Activated CD8-positive, alpha-beta T cell treated with anti-CD3 and anti-CD28 coated beads for 36 hours (primary cell): ENCODE results near the gene KCTD11. TPM values are rescaled to one million over a fixed set of nuclear protein-coding genes. Genes with fewer than 3 reads are reported as not detected.
"Not testable (repeated sequence)": the region's sequence is repeated elsewhere in the genome, so short reads cannot be mapped to it uniquely, and the experiment has no call there.

ENCODE experiments used
- ATAC-seq: fragments of 200-7000 bp; cut with Tn5 transposase; one replicate; pipeline ENCODE4 v1.10.0; 2021; ENCODE audit warnings: mild to moderate bottlenecking, moderate library complexity
- CTCF ChIA-PET: fragments of 350-600 bp; sonication (Branson Sonifier 250); formaldehyde crosslinking; loops from one replicate; lab custom pipeline; 2021; ENCODE audit warnings: antibody characterized with exemption; lab: Charles Lee
- POLR2A ChIA-PET: fragments of 350-600 bp; sonication (Branson Sonifier 250); formaldehyde crosslinking; loops from one replicate; lab custom pipeline; 2021; ENCODE audit warnings: antibody characterized with exemption; lab: Charles Lee
- DNase-seq: peaks from one replicate; pipeline ENCODE4 v3.0.0-alpha.2; 2020
- H3K27ac Mint-ChIP-seq: one replicate; pipeline ENCODE4 v1.8.0; 2021; ENCODE audit warnings: mild to moderate bottlenecking, mixed read lengths
- H3K27me3 Mint-ChIP-seq: one replicate; pipeline ENCODE4 v1.8.0; 2021; ENCODE audit warnings: mixed read lengths
- H3K36me3 Mint-ChIP-seq: one replicate; pipeline ENCODE4 v1.8.0; 2021; ENCODE audit warnings: low read depth, mixed read lengths
- H3K4me1 Mint-ChIP-seq: one replicate; pipeline ENCODE4 v1.8.0; 2021; ENCODE audit warnings: low read depth, mixed read lengths
- H3K4me3 Mint-ChIP-seq: one replicate; pipeline ENCODE4 v1.8.0; 2021; ENCODE audit warnings: mild to moderate bottlenecking, moderate library complexity, mixed read lengths
- H3K9me3 Mint-ChIP-seq: one replicate; pipeline ENCODE4 v1.8.0; 2021; ENCODE audit warnings: mixed read lengths
- CTCF ChIP-seq: fragments of 200-600 bp; IDR thresholded peaks from one replicate; pipeline ENCODE4 v1.8.0; 2022; ENCODE audit warnings: antibody characterized with exemption, mild to moderate bottlenecking
- intact Hi-C: fragments of 100-400 bp; cut with micrococcal nuclease; formaldehyde crosslinking; loops from one replicate; pipeline ENCODE4 v1.10.0; 2022
- total RNA-seq, 2 experiments: library from RNA; stranded (reverse); gene quantifications; one replicate each; pipeline ENCODE4 v1.2.3, GENCODE V29; 2021

The KCTD11 gene
- total RNA-seq, 2 experiments from 2014 or later, result 11.0 to 11.2 TPM

GRCh38 chr17:7357381-7357780, 5.4 kb downstream of the KCTD11 start:
- Mint-ChIP-seq H3K27ac (no peak overlapping the region), H3K4me3 (no peak overlapping the region), H3K9me3 (no peaks in the 10 kb centered on the region), H3K36me3 (peaks cover 6% of the 10 kb centered on the region), H3K27me3 (no peaks in the 10 kb centered on the region), H3K4me1 (peaks cover 29% of the 10 kb centered on the region)
- DNase-seq, result no peak
- TF ChIP-seq CTCF, result no peak
- intact Hi-C loops, result loop anchor here (10.0 kb wide), 2 partner anchors 127 to 207 kb away; partner anchors contain the start of genes POLR2A, SENP3 and SLC35G6
- CTCF ChIA-PET, result interaction anchor here (1.7 to 6.3 kb wide), 3 partner anchors 69 to 203 kb away, joined by 4 to 68 read pairs (median 24); partner anchors contain the start of genes SENP3 and TMEM102
- no peak for ATAC-seq
- POLR2A ChIA-PET, result no interaction called here

- Mint-ChIP-seq H3K27me3 (no peaks in the 10 kb centered on the region), H3K9me3 (no peaks in the 10 kb centered on the region), H3K27ac (no peak overlapping the region), H3K36me3 (no peaks in the 10 kb centered on the region), H3K4me1 (no peaks in the 10 kb centered on the region), H3K4me3 (no peak overlapping the region)
- ChIA-PET POLR2A (interaction anchor here (1.2 kb wide), 1 partner anchor 22 kb away, joined by 4 read pairs; no protein-coding TSS in a partner anchor), CTCF (interaction anchor here (0.6 to 2.1 kb wide), 5 partner anchors 14 to 260 kb away, joined by 3 to 11 read pairs (median 4); no protein-coding TSS in a partner anchor)
- DNase-seq, result no peak
- no peak for TF ChIP-seq CTCF
- no peak for ATAC-seq
- intact Hi-C loops, result no loop called here
These were observed 9.9 kb downstream of the KCTD11 start for GRCh38 chr17:7361906-7362305.

GRCh38 chr17:7363311-7363710, 11.3 kb downstream of the KCTD11 start:
- H3K27ac Mint-ChIP-seq, result no peak overlapping the region
- no peak for DNase-seq
- POLR2A ChIA-PET, result no interaction called here
- CTCF ChIA-PET, result interaction anchor here (1.0 kb wide), 1 partner anchor 74 kb away, joined by 3 read pairs; no protein-coding TSS in a partner anchor
- intact Hi-C loops, result no loop called here
- no peak overlapping the region for H3K4me3 Mint-ChIP-seq
- TF ChIP-seq CTCF, result no peak
- H3K4me1 Mint-ChIP-seq, result no peaks in the 10 kb centered on the region
- H3K27me3 Mint-ChIP-seq, result no peaks in the 10 kb centered on the region
- H3K9me3 Mint-ChIP-seq, result no peaks in the 10 kb centered on the region
- H3K36me3 Mint-ChIP-seq, result no peaks in the 10 kb centered on the region
- no peak for ATAC-seq

- H3K4me3 Mint-ChIP-seq, ATAC-seq, H3K27ac Mint-ChIP-seq, H3K36me3 Mint-ChIP-seq, H3K27me3 Mint-ChIP-seq, H3K9me3 Mint-ChIP-seq, DNase-seq, intact Hi-C loops, H3K4me1 Mint-ChIP-seq: not testable (repeated sequence)
- CTCF ChIA-PET, result interaction anchor here (0.7 to 1.3 kb wide), 2 partner anchors 10 to 157 kb away, joined by 3 read pairs; no protein-coding TSS in a partner anchor
- POLR2A ChIA-PET, result interaction anchor here (0.6 kb wide), 1 partner anchor 423 kb away, joined by 3 read pairs; no protein-coding TSS in a partner anchor
These were observed 14.0 kb downstream of the KCTD11 start for GRCh38 chr17:7365963-7366362.

- H3K4me1 Mint-ChIP-seq, result no peaks in the 10 kb centered on the region
- no peak for DNase-seq
- POLR2A ChIA-PET, result no interaction called here
These were observed 15.1 kb downstream of the KCTD11 start for GRCh38 chr17:7367083-7367482.

More at GRCh38 chr17:7367083-7367482, 15.1 kb downstream of the KCTD11 start:
- ATAC-seq, result no peak
- intact Hi-C loops, result no loop called here
- Mint-ChIP-seq H3K4me3 (no peak overlapping the region), H3K36me3 (no peaks in the 10 kb centered on the region), H3K27me3 (no peaks in the 10 kb centered on the region), H3K27ac (no peak overlapping the region), H3K9me3 (no peaks in the 10 kb centered on the region)
- CTCF ChIA-PET, result interaction anchor here (1.0 kb wide), 1 partner anchor 14 kb away, joined by 3 read pairs; no protein-coding TSS in a partner anchor
- TF ChIP-seq CTCF, result no peak
